Measurements from ENCODE around the gene UFC1. TPM values are rescaled to one million over a fixed set of nuclear protein-coding genes. Genes with fewer than 3 reads are reported as not detected.

The UFC1 gene
- total RNA-seq, 4 donors from 2014 or later = 41.8 to 109 (median 65.4) TPM

- no peak for TF ChIP-seq CTCF (IDR thresholded peaks at IDR 0.05; ENCODE audit: low read depth)
Observed at GRCh38 chr1:161187311-161187710, 33.5 kb downstream of the UFC1 start.

GRCh38 chr1:161188381-161188780, 34.6 kb downstream of the UFC1 start:
- no peak for TF ChIP-seq CTCF (IDR thresholded peaks at IDR 0.05; ENCODE audit: low read depth)

GRCh38 chr1:161189036-161189435, 35.3 kb downstream of the UFC1 start:
- TF ChIP-seq CTCF (IDR thresholded peaks at IDR 0.05; ENCODE audit: low read depth) = no peak

- TF ChIP-seq CTCF (IDR thresholded peaks at IDR 0.05; ENCODE audit: low read depth) = no peak
Observed at GRCh38 chr1:161190962-161191521, 37.3 kb downstream of the UFC1 start.

- TF ChIP-seq CTCF (IDR thresholded peaks at IDR 0.05; ENCODE audit: low read depth) = no peak
Observed at GRCh38 chr1:161191971-161192370, 38.2 kb downstream of the UFC1 start.

- no peak for TF ChIP-seq CTCF (IDR thresholded peaks at IDR 0.05; ENCODE audit: low read depth)
Observed at GRCh38 chr1:161192476-161193465, 39.0 kb downstream of the UFC1 start.

GRCh38 chr1:161193561-161194235, 39.9 kb downstream of the UFC1 start:
- no peak for TF ChIP-seq CTCF (IDR thresholded peaks at IDR 0.05; ENCODE audit: low read depth)
